Muscle layer of duodenum (tissue), 2 donors: ENCODE results near the gene SPTBN4.

Source experiments
- H3K27ac ChIP-seq: one replicate; pipeline ENCODE4 v1.7.0; 2013; ENCODE audit warnings: mild to moderate bottlenecking, low read length
- H3K27me3 ChIP-seq: one replicate; pipeline ENCODE4 v1.7.0; 2013; ENCODE audit warnings: low read depth, mild to moderate bottlenecking, control low read depth, low read length
- H3K36me3 ChIP-seq, 2 donors: one replicate each; pipeline ENCODE4 v1.7.0; 2013; ENCODE audit warnings: low read length in 2 of 2, control low read depth in 1 of 2, mild to moderate bottlenecking in 1 of 2; ENCODE audit not compliant: insufficient read depth in 2 of 2, control insufficient read depth in 1 of 2
- H3K4me1 ChIP-seq, 2 donors: one replicate each; pipeline ENCODE4 v1.7.0; 2013; ENCODE audit warnings: low read length in 2 of 2, mild to moderate bottlenecking in 2 of 2, control low read depth in 1 of 2, moderate library complexity in 1 of 2; ENCODE audit not compliant: insufficient read depth in 2 of 2, control insufficient read depth in 1 of 2
- H3K4me3 ChIP-seq, 2 donors: one replicate each; pipeline ENCODE4 v1.7.0; 2013; ENCODE audit warnings: low read length in 2 of 2, low read depth in 1 of 2, mild to moderate bottlenecking in 1 of 2
- H3K9me3 ChIP-seq, 2 donors: one replicate each; pipeline ENCODE4 v1.7.0; 2013; ENCODE audit warnings: low read length in 2 of 2, control low read depth in 1 of 2, mild to moderate bottlenecking in 1 of 2; ENCODE audit not compliant: control insufficient read depth in 1 of 2
- donor health status: healthy.

The SPTBN4 gene

DNA sequence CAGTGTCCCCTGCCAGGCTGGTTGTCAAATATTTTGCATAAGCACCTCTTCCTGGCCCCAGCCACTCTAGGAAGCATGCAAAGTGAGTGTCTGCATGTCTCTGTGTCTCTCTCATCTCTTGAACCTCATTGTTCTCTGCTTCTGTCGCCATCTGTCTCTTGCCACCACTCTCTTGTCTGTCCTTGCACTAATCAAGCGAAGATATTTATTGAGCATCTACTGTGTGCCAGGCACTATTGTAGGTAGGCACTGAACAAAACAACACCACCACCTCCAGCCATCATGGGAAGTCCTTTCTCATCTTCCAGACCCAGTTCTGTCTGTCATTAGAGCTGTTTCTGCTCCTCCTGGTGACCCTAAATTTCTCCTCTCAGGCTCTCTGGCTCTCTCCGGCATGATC is 57.9 kb downstream of the SPTBN4 start:
- no peak overlapping the region for H3K27ac ChIP-seq
- no peaks in the 10 kb centered on the region for H3K9me3 ChIP-seq
- H3K36me3 ChIP-seq: no peaks in the 10 kb centered on the region
- H3K27me3 ChIP-seq: no peaks in the 10 kb centered on the region
- H3K4me3 ChIP-seq: no peak overlapping the region
- peaks cover 0 to 4% of the 10 kb centered on the region in 2 donors for H3K4me1 ChIP-seq

DNA sequence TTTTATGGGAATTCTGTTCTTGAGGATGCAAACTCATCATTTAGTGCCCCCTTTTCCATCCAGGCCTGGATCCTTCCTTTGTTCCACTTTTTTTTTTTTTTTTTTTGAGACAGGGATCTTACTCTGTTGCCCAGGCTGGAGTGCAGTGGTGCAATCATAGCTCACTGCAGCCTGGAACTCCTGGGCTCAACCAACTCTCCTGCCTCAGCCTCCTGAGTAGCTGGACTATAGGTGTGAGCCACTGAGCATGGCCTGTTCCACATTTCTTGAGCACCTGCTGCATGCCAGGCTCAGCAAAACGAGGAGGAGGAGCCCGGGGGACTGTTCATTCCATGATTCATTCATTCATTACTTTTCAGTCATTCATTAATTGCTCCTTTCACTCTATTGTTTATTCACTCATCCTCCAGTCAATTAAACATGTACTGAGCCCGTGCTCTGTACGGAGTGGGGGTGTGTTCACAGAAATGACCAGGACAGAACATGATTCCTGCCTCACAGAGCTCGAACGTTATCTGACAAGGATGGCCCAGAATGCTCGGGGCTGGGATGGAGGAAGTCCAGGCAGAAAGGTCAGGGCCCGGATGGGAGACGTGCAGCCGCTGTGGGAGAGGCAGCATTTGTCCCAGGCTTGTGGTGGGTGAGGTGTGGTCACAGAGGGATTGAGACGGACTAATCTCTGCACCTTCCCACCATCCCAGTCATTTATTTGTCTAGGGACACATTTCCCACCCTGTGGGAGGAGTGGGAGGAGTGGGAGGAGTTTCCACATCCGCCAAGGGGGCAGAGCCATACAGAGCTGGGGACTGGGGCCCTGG is 58.6 kb downstream of the SPTBN4 start:
- Histone ChIP-seq H3K4me3 (no peak overlapping the region), H3K27ac (no peak overlapping the region), H3K4me1 (peaks cover 0 to 3% of the 10 kb centered on the region in 2 donors), H3K27me3 (no peaks in the 10 kb centered on the region), H3K9me3 (no peaks in the 10 kb centered on the region), H3K36me3 (no peaks in the 10 kb centered on the region)

DNA sequence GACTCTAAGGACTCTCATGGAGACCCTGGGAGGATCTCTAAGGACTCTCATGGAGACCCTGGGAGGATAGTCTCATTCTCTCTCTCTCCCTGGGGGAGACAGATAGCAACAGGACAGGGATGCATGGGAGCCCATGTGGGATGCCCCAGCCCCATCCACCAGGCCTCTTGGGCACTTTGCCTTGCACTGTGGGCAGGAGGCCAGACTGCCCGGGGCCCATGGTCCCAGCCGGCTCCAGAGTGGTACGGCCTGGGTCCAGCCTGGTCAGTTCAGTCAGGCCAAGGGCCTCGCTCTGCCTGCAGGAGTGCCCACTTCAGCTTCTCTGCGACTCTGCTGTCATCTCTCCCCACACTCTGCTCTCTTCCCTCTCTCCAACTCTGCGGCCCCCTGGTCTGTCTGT is 61.3 kb downstream of the SPTBN4 start:
- no peaks in the 10 kb centered on the region for H3K36me3 ChIP-seq
- H3K9me3 ChIP-seq: no peaks in the 10 kb centered on the region
- H3K27me3 ChIP-seq: no peaks in the 10 kb centered on the region
- H3K27ac ChIP-seq: no peak overlapping the region
- H3K4me1 ChIP-seq: peaks cover 0 to 10% of the 10 kb centered on the region in 2 donors
- no peak overlapping the region for H3K4me3 ChIP-seq

DNA sequence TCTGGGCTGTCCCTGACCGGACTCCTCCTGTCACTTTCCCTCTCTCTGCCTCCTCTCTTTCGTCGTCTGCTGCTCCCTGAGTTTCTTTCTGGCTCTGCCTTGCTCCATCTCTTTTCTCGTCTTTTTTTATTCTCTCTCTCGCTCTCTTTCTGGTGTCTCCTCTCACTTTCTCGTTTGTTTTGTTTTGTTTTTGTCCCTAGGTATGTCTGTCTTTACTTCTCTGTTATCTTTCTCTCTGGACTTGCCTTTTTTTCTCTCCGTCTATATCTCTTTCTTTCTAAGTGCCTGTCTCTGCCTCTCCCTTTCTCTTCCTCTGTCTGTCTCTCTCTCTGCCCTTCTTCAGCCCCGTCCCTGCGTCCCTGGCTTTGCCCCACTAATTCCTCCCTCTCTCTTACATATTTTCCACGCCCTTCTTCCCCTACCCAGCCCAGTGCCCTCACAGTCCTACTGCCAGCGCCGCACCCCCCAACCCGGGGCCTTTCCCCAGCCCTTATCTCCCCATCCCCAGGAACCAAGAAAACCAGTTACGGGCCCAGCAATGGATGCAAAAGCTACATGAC is 61.8 kb downstream of the SPTBN4 start:
- peak overlapping the region in 1 of 2 donors; percentile 64 for H3K4me3 ChIP-seq
- no peak overlapping the region for H3K27ac ChIP-seq

DNA sequence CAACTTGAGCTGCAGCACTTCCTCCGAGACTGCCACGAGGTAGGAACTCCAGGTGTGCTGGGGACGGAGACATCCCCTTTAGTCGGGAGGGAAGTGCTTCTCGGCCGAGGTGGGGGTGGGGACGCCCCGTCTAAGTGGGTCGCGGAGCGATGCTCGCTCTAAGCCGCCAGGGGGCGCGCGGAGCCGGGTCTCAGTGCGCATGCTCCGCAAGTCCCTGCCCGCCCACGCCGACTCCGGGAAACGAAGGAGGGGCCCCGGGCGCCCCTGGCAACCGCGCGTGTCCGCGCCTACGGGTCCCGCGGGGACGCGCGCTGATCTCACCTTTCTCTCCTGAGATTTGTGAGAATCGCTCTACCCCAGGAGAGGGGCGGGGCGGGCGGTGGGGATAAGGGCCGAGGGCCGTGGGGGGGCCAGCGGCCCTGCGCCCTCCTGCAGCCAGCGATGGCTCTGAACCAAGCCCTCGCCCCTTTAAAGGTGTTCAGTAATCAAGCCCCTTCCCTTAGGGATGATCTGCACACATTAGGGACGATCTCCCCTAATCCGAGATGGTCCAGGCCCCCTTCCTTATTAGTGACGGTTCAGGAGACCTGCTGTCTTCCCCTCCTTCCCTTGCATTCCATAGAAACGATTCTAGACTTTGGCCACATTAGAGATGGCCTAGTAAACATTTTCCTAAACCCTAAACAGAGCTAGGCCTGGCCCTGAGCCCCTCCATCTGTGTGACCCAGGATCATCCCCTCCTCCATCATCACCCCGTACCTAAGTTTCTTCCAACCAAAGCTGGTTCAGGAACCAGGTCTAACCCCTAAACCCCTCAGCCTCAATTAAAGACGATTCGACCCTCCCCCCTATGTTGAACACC is 62.5 kb downstream of the SPTBN4 start:
- Histone ChIP-seq H3K27me3 (no peaks in the 10 kb centered on the region), H3K9me3 (peaks cover 0 to 3% of the 10 kb centered on the region in 2 donors), H3K36me3 (peaks cover 0 to 10% of the 10 kb centered on the region in 2 donors), H3K4me1 (peaks cover 0 to 10% of the 10 kb centered on the region in 2 donors), H3K27ac (no peak overlapping the region), H3K4me3 (peak overlapping the region; percentile 60 to 64)

More for the DNA sequence above, 61.8 kb downstream of the SPTBN4 start:
- Histone ChIP-seq H3K36me3 (peaks cover 0 to 3% of the 10 kb centered on the region in 2 donors), H3K27me3 (no peaks in the 10 kb centered on the region), H3K9me3 (no peaks in the 10 kb centered on the region), H3K4me1 (peaks cover 0 to 10% of the 10 kb centered on the region in 2 donors)

DNA sequence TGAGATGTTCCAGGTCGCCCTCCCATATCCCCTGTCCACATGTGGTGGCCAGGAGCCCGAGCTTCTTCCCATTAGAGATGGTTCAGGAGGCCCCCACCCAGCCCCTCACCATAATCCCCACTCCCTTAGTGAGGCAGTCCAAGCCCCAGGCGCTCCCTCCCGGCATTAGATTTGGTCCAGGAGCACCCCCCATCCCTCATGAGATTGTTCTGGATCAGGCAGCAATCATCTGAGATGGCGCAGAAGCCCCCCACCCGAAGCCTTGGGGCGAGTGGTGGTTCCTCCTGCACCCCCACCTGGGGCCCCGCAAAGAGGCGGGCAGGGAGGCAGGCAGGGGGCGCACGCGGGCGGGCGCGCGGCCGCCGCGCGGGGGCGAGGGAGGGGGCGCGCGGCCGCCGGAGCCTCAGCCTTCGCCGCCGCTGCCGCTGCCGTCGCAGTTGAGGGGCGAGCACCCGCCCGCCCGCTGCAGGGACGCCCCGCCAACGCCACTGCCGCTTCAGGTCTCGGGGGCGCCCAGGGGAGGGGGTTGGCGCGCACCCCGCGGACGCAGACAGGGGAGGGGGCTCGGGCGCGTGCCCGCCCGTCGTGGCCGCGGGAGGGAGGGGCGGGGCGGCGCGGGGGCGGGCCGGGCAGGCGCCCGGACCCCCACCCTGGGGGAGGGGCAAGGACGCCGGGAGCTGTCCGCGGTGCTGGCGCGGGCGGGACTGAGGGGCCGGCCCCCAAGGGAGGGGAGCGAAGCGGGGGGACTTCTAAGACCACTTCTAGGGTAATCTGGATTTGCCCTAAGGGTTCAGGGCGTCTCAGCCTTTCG is 63.5 kb downstream of the SPTBN4 start:
- Histone ChIP-seq H3K27me3 (no peaks in the 10 kb centered on the region), H3K9me3 (peaks cover 0 to 5% of the 10 kb centered on the region in 2 donors), H3K4me3 (peak overlapping the region in 1 of 2 donors; percentile 64), H3K36me3 (peaks cover 0 to 13% of the 10 kb centered on the region in 2 donors), H3K4me1 (peaks cover 0 to 10% of the 10 kb centered on the region in 2 donors), H3K27ac (no peak overlapping the region)

DNA sequence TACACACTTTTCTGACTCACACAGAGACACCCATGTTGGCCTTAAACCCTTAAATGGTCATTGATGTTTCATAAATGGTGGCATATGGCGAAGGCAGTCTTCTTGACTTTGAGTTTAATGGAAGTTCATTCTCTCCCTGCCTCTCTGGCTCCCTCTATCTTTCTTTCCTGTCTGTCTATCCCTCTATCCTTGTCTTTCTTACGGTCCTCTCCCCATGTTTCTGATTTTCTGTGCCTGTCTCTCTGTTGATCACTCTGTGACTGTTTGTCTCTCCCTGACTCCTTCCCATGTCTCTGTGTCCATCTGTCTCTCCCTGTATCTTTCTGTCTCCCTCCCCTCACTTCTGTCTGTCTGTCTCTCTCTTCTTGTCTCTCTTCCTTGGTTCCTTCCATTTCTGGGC is 66.7 kb downstream of the SPTBN4 start:
- peaks cover 0 to 13% of the 10 kb centered on the region in 2 donors for H3K36me3 ChIP-seq
- no peaks in the 10 kb centered on the region for H3K27me3 ChIP-seq
- H3K27ac ChIP-seq: no peak overlapping the region
- peaks cover 0 to 5% of the 10 kb centered on the region in 2 donors for H3K9me3 ChIP-seq
- H3K4me1 ChIP-seq: peaks cover 0 to 10% of the 10 kb centered on the region in 2 donors
- no peak overlapping the region for H3K4me3 ChIP-seq

DNA sequence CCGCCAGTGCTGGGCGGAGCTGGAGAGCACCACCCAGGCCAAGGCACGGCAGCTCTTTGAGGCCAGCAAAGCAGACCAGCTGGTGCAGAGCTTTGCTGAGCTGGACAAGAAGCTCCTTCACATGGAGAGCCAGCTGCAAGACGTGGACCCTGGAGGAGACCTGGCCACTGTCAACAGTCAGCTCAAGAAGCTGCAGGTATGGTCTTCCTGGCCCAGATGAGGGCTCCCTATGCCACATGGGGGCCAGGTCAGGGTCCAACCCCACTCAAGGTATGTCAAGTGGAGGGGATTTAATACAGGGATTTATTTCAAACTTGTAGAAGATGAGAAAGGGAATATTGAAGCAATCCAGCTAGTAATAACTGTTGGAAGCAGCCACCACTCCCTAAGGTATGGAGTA is 67.3 kb downstream of the SPTBN4 start:
- Histone ChIP-seq H3K27me3 (no peaks in the 10 kb centered on the region), H3K4me1 (peaks cover 0 to 10% of the 10 kb centered on the region in 2 donors), H3K27ac (no peak overlapping the region), H3K9me3 (peaks cover 0 to 5% of the 10 kb centered on the region in 2 donors), H3K36me3 (peaks cover 0 to 13% of the 10 kb centered on the region in 2 donors), H3K4me3 (no peak overlapping the region)

DNA sequence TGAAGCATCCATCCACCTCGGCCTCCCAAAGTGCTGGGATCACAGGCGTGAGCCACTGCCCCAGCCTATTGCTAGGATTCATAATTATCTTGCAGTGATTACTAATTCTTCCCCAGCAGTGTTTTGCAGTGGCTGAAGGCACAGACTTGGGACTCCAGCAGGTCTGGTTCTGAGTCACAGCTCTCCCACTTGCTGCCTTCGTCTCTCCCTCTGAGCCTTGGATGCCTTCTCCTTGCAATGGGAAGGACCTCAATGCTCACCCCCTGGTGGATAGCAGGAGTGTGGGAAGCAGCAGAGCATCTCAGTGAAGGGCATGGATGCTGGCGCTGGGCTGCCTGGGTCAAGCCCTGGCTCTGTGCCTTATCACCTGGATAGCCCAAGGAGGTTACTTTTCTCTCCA is 72.3 kb downstream of the SPTBN4 start:
- H3K9me3 ChIP-seq: peaks cover 0 to 4% of the 10 kb centered on the region in 2 donors
- H3K4me3 ChIP-seq: no peak overlapping the region
- H3K27ac ChIP-seq: no peak overlapping the region
- H3K4me1 ChIP-seq: no peaks in the 10 kb centered on the region
- no peaks in the 10 kb centered on the region for H3K27me3 ChIP-seq
- peaks cover 0 to 5% of the 10 kb centered on the region in 2 donors for H3K36me3 ChIP-seq

DNA sequence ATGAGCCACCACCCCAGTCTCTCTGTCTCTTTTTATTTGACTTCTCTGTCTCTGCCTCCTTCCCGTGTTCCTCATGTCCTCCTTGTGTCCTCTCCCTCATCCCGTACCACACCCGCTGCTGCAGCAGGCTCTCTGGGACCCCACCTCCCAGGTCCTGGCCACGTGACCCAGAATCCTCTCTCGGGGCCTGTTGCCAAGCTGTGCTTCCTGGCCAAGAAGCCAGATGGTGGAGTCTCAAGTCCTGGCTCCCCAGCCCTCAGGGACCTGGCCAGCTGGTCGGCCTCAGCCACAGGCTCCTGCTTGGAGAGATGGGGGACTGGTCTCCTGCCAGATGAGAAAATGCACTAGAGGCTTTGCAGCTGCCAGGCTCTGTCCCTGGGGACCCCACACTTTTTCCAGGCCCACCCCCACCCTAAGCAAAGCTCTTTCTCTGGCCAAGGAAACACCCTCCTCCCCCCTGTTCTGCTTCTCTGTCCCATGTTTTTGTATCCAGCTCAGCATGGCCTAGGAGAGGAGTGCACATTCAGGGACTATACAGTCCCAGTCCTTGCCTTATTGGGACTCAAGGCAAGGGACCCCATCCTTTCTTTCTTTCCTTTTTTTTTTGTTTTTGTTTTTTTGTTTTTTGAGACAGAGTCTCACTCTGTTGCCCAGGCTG is 75.5 kb downstream of the SPTBN4 start:
- Histone ChIP-seq H3K27me3 (no peaks in the 10 kb centered on the region), H3K4me1 (no peaks in the 10 kb centered on the region), H3K27ac (no peak overlapping the region), H3K4me3 (no peak overlapping the region), H3K9me3 (no peaks in the 10 kb centered on the region), H3K36me3 (no peaks in the 10 kb centered on the region)
